Activated T-helper 1 cell treated with Interleukin-2 at 50 U/mL for 16 hours (primary cell): ENCODE data around the gene WDR45B.

Experiments used
- DNase-seq: peaks from one replicate; pipeline ENCODE4 v3.0.0-alpha.2; 2020; ENCODE audit warnings: low read depth

WDR45B gene

DNA sequence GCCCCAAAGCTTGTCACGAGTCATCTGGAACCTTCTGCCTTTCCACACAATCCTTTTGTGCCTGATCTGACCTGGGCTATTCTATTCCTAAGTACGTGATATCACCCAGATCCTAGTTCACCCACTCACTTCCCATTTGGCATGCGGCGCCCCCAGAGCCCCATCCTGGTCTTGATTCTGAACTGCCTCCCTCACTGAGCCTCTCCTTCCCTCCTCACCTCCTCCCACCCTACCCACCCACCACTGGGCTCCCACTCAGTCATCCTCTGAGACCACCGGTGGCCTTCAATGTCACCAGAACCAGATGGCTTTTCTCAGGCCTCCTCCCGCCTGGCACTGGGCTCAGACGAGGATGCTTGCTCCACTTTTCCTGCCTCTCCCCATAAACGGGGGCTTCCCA, 18.5 kb downstream of the WDR45B start:
- no peak for DNase-seq

DNA sequence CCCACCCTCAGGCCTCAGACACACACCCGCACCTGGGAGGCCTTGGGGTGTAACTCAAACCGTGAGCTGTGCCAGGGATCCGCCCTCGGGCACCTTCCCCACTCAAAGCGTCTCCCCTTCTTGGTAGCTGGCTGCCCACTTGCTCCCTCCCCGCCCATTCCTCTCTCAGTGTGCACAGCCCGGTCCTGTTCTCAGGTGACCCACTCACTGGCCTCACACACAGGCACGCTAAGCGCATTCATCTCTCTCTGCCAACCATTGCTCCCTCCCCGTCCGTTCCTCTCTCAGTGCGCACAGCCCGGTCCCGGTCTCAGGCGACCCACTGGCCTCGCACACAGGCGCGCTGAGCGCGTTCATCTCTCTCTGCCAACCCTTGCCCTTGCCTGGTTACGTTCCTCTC, 20.8 kb downstream of the WDR45B start:
- no peak for DNase-seq

DNA sequence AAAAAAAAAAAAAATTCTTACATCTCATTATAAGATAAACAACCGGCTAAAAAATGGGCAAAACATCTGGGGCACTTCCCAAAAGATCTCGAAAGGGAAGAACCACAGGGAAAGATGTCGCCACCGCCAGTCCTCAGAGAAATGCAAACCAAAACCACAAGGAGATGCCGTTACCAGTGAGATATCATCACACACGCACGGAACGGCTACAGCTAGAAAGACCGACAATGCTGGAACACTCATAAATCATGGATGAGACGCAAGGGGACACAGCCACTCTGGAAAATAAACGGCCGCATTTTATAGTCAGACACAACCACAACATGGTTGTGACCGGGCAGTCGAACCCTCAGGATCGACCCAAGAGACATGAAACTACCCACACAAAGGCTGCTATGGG, 24.5 kb downstream of the WDR45B start:
- no peak for DNase-seq

DNA sequence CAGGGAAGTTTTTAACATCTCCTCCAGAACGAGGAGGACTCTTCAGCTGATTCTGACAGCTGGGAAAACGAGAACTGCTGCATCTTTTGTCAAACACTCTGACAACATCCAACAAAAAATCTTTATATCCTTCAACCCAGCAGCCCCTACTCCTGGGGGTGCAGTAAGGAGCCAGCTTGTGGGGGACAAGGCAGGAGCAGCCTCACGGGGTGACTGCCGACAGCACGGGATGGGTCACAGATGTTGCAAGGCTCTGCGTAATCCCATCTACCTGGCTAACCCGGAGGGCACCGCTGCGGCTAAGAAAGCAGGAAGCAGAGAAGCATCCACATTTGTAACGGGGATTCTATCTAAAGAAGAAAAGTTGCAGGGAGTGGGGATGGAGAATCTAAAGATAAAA, 28.6 kb downstream of the WDR45B start:
- DNase-seq, result no peak

DNA sequence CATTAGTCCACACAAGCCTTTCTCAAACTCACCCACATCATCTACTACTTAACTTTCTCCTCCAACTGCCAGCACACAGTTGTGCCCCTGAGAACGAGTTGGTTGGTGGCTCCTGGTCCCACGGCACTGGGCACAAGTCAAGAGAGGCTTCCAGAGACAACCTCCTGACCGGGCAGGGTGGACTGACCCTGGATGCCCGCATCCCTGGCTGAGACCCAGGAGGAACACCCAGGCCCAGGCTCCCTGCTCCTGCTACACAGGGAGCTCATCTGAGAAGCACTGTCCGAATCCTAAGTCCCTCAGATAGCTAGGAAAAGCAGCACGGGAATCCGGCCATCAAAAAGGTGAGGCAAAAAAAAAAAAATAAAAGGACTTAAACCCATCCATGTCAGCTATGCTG, 29.0 kb downstream of the WDR45B start:
- DNase-seq, result no peak

DNA sequence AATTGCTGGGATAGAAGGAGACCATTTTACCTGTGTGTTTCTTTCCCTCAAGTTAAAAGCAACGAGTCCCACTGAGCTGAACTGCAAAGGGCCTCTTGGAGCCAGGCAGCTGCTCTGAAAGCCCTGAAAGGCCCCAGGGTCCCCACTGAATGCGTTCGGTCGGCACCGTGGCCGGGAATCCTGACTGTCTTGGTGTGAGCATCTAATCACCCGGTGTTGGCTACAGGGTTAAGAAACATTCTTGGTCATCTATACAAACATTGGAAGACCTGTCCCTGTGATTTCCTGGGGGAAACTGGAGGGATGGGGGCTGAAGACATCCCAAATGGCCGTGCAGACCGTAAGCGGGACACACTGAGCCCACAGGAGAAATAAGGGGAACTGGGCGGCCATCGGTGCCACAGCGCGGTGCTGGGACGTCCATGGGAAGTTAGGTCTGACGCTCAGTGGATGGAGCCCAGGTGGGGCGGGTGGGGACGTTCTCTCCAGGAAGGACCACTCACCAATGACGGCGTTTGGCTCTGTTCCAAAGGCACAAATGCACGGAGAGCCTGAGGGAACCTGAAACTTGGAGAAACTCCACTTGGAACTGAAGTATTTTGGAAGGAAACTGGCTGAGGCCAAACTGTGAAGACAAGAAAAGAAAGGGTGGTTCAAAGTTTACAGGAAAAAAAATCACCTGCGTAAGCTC, 32.1 kb downstream of the WDR45B start:
- no peak for DNase-seq

DNA sequence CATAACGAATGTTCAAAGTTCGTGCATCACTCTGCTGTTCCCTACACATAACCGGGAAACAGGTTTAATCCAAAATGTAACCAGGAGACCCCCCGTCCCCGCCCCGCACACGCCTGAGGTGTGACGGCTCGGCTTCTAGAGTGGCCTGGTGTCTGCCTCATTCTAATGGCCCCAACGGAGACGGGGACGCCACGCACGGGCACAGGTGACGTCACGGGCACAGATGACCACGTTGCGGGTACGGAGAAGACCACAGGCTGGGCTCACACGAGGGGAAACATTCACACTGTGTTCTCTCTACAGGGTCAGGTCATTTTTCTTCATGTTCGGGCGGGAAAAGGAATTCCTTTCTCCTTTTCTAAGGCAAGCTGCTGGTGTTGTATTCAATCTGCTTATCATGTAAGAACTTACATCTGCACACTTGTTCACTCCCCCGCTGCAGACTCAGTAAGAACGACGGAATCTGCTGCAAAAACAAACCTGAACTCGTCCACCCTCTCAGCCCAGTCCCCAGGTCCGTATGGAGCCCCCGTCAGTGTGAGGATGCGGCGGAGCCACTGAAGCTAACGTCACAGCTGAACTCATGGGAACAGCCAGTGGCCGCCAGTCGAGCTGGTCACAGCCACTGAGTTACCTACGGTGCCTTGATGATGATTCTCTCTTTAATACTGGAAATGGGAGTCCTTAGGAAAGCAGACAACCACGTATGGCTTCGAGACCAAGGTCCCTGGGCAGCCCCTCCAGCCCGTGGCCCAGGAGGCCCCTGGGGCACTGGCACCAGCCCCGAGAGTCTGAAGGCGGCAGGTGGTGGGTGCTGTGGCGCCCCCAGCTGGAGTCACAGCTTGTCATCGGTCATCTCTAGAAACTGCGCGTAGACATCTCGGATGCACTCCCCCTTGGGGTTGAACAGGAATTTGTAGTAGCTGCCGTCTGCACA, 32.9 kb downstream of the WDR45B start:
- DNase-seq, result no peak

DNA sequence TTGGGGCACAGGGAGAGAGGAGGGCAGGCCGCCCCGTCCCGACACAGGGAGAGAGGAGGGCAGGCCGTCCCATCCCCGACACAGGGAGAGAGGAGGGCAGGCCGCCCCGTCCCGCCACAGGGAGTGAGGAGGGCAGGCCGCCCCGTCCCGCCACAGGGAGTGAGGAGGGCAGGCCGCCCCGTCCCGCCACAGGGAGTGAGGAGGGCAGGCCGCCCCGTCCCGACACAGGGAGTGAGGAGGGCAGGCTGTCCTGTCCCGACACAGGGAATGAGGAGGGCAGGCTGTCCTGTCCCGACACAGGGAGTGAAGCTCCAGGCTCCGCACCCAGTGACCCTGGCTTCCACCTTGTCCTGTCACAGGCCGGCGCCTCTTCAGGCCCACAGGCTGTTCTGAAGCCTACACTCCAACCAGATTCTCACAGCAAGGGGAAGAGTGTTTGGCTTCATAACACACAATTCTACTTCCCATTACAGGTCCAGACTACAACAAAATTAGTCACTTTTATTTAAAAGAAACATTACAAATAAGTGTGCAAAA, 34.1 kb downstream of the WDR45B start:
- no peak for DNase-seq

DNA sequence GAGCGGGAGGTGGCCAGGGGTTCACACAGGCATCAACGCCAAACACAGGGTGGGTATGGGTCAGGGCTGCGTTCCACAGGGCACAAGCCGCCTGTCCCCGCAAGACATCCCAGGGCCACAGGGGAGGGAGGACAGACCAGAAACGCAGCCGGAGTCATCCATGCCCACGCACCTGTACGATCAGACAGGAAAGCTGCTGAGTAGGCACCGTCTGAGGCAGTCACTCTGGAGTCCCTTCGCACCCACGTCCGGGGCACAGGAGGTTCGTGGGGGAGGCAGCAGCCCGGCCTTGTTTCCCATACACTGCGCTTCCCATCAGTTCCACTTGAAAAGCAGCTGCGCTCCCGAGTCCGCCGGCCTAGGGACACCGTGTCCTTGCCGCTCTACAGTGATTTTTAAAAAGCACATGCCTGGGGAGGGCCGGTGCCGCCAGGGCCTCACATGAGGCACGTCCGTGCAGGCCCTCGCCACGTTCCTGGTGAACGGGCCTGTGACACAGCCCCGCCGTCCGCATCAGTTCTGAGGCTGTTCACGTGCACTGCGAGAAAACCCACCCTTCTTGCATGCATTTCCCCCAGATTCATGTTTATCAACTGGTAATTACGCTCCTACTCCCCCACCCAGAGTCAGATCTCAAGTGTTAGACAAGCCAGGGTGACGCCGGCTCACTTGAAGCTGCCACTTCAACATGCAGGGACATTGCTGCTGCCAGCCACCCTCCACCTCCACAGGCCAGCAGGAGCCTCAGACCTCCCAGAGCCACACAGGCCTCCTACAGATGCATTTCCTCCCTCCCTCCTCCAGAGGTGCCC, 34.8 kb downstream of the WDR45B start:
- no peak for DNase-seq

DNA sequence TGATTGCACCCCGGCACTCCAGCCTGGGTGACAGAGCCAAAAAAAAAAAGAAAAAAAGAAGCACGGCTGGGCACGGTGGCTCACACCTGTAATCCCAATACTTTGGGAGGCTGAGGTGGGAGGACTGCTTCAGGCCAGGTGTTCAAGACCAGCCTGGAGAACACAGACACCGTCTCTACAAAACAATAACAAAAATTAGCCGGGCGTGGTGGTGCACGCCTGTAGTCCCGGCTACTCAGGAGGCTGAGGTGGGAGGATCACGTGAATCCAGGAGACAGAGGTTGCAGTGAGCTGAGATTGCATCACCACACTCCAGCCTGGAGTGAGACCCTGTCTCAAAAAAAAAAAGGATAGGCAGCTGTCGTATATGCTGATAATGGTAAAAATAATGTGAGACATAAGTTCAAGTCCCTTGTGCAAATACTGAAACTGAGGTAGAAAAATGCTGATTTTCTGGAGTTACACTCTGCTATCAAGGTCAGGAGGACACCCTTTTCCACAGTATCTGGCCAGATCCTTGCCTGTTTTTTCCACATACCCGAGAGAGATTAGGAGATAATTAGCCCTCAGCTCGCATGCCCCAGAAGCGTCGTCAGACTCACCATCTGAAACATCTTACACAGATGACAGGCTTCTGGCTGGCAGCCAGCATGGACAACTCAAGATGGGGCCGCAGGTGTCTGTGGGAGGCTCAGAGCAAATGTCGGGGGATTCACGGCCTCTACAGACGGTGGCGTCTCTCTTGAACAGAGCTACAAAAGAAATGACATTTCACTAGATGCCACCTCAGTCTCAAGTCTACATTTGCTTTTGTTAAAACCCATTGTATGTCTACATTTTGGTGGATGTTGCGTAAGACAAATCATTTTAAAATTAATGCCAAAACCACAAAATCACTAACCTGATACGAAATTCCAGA, 36.8 kb downstream of the WDR45B start:
- no peak for DNase-seq

DNA sequence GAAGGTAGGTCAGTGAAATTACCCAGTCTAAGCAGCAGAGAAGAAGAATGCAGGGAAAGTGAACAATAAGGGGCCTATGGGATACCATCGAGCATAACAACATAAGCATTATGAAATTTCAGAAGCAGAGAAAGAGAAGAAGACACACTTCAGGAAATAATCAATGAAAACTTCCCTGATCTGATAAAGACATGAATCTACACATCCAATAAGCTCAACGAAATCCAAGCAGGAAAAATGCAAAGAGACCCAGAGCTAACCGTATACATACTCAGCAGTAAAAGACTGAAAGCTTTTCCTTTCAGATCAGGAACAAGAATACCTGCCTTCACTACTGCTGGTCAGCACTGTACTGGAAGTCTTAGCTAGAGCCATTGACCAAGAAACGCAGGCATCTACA, 38.6 kb downstream of the WDR45B start:
- DNase-seq, result no peak

DNA sequence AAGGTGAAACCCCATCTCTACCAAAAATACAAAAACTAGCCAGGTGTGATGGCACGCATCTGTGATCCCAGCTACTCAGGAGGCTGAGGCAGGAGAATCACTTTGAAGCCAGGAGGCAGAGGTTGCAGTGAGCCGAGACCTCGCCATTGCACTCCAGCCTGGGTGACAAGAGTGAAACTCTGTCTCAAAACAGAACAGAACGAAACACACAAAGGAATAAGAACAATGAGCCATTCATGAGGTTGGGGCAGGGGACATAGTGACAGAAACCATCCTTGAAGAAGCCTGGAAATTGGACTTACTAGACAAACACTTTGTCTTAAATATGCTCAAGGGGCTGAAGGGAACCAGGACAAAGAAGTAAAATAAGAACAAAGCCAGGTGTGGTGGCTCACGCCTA, 39.4 kb downstream of the WDR45B start:
- DNase-seq, result no peak

DNA sequence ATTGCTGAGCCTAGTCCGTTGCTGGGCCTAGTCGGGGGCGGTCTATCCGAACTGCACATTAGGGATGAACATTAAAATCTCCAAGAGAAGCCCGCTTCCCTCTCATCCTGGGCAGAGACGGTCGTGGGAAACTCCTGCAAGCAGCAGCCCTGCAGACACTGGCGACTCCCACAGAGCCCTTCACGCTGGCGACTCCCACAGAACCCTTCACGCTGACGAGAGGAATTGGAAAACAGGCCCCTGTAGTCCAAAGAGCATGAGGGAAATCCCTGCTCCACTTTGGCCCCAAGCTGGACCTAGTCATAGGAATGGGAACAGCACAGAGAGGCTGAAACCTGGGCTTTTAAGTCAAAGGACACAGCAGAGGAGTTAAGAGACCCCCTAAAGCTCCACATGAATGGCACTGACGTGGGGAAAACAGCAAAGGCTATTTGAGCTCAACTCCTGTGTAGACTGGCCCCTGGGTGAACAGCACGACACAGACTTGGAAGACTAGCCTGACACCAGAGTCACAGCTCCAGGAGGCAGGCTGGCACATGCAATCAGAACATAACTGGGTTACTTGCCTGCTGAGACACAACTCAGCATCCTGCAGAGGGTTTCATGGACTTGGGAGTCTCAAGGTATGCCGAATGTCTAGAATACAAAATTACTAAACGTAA, 42.2 kb downstream of the WDR45B start:
- no peak for DNase-seq

DNA sequence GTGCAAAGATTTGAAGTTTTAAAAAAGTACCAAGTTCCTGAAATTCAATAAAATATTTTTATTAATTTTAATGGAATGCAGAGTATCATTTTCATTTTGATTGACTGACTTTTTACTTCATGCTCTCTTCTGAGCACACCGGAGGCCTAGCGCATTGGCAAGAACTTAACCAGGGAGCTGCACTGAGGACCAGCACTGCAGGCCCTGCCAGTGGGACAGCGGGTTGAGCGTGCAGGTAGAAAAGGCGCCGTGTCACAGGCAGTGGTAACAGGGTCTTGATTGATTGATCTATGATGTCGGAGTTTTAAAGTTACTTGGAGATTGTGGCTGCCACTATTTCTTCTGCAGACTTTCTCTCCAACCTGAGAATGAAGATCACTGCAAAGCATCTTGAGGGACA, 43.7 kb downstream of the WDR45B start:
- no peak for DNase-seq

DNA sequence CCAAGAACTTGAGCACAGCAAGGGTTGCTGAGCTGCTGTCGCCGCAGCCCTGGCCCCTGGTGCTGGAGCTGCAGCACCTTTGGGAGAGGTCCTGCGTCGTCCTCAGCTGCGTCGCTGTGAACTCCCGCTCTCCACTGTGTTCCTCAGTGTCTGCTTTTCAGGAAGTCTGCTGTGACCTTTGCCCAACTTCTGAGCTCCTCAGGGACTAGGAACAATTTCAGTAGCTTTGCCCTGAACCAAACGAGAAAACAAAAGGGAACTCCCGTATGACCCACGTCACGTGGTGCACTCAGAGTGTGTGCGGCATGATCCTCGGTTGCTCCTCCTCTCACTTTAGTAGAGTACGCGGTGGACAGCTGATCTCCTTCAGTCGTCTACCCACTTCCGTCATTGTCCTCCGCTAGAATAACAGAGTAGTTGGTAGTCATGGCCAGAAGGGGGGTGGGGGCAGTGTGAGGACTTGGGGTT, 44.2 kb downstream of the WDR45B start:
- DNase-seq, result no peak

DNA sequence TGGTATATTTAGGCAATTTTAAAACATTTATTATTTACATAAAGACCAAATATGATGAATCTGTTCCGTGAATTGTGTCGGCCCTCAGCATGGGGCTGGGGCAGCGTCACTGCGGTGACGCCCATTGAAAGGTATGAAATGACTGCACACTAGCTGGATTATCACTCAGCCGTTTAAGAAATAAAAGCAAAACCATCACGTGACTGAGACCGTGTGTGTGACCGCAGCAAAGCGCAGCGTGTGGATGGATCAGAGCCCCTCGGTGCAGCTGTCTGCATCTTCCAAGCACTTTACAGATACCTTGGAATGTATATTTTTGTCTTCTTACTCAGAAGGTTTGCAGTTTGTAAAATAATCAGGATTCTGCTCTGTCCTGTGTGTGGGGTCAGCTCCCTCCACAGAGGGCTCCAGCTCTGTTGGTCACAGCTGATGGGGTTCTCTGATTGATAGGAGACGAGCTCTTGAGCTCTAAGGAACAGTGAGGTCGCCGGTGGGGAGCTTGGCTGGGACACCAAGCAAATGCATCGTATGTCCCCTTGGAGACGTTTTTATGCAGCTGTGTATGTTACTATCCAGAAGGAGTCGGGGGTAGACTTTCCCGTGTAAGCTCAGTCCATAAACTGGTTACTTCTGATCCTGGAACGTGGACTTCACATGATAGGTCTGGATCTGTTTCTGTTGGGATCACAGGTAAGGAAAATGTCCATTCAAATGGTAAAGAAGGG, 45.1 kb downstream of the WDR45B start:
- DNase-seq, result no peak

DNA sequence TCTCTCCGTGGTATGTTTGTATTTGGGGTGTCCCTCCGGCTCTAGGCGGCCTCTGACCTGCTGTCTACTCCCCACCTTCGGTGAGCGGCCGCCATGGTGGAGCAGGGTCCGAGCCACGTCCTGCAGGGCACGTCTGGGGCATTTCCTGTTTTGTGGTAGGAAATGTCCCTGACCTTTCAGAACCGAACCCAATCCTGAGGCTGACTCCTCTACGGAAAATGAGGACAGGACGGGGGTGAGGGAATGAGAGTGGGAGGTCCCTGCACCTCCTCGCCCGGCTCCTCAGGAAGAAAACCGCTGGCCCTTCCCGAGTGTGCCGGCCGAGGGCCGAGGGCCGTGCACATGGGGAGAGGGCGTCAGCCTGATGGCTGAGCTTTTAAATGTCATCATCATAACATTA, 45.8 kb downstream of the WDR45B start:
- DNase-seq, result no peak

DNA sequence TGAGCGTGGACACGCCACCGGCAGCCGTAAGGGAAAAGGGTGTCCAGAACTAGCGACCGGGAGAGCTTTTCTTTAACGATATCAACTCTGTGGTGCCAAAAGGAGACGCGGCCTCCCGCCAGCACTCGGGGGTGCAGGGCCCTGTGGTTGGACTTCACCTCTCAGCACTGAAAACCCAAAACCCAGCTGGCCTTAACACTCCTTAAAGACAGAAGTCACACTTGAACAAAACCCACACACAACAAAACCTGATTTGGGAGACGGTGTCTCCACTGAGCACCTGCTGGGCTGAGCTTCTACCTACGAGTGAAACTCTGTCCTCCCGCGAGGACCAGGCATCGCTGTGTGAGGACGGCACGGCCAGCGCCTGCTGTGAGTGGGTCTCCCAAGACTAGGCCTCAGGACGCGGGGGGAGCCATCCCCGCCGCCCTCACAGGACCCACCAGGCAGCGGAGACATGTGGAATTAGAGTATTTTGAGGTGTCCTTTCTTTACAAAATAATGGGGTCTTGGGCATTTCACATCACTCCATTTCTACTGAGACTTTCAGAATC, 46.7 kb downstream of the WDR45B start:
- DNase-seq, result no peak

DNA sequence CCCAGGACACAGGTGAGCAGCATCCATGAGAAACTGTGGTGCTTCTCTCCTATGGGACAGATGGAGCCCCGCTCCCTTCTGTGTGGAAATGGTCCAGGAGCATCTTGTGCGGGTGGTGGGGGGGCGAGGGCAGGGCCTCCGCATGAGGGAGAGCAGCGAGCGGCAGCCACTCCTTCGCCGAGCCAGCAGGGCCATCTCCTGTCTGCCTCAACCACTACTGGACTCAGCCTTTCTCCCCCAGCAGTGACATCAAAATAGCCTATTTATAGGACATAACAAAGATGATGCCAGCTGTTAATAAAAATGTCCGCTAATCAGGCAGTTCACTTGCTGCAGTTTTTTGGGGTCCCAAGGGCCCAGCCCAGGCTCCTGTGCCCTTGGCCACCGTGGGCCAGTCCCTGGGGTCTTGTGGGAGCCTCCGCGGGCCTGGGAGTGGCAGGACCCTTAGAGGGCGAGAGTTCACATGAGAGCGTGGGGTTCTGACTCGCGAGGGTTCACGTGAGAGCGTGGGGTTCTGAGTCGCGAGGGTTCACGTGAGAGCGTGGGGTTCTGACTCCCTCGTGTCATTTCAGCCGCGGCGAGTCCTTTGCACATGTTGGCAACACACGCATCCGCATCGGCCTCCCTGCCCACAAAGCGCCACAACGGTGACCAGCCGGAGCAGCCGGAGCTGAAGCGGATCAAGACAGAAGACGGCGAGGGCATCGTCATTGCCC, 47.4 kb downstream of the WDR45B start:
- no peak for DNase-seq
